SK-N-SH (cell line): Measurements from ENCODE around the gene TNFRSF12A. TPM values are rescaled to one million over a fixed set of nuclear protein-coding genes. Genes with fewer than 3 reads are reported as not detected.

ENCODE experiments used
- CTCF ChIA-PET: fragments of 300-600, 350-600 bp; formaldehyde crosslinking; extraction: SDS; loops from one replicate; lab custom pipeline; 2021; lab: Yijun Ruan, JAX
- POLR2A ChIA-PET: fragments of 350-600 bp; sonication (Branson Sonifier 250); formaldehyde crosslinking; extraction: SDS; loops from one replicate; lab custom pipeline; 2020; ENCODE audit warnings: antibody characterized with exemption, inconsistent platforms; lab: Yijun Ruan, JAX
- DNase-seq: peaks from one replicate; pipeline ENCODE4 v3.0.0; 2012
- H2AFZ ChIP-seq: fragments of 200-600 bp; sonication (generic); 2 replicates; pipeline ENCODE4 v1.8.1; 2016; ENCODE audit warnings: antibody characterized with exemption, mild to moderate bottlenecking, low read depth
- H3F3A ChIP-seq: fragments of 200-600 bp; sonication (generic); replicated peaks from 2 replicates; pipeline ENCODE3; 2016; ENCODE audit warnings: antibody characterized with exemption, mild to moderate bottlenecking; ENCODE audit not compliant: insufficient read depth
- H3K27ac ChIP-seq, 2 experiments: fragments of 200-500 bp in 1 of 2; fragments of 200-600 bp in 1 of 2; sonication (Bioruptor generic) in 1 of 2; sonication (generic), shearing (Covaris generic) in 1 of 2; 2 replicates each; pipeline versions ENCODE4 v1.5.1 to v1.6.1; 2014 to 2016; ENCODE audit warnings: low read depth in 2 of 2, inconsistent platforms in 1 of 2, low read length in 1 of 2, mild to moderate bottlenecking in 1 of 2, mixed read lengths in 1 of 2
- H3K27me3 ChIP-seq: fragments of 200-600 bp; sonication (generic), shearing (Covaris generic); 2 replicates; pipeline ENCODE4 v1.6.1; 2016; ENCODE audit warnings: mixed run types; ENCODE audit not compliant: insufficient read depth
- H3K36me3 ChIP-seq, 2 experiments: fragments of 200-500 bp in 1 of 2; fragments of 200-600 bp in 1 of 2; sonication (Bioruptor generic) in 1 of 2; sonication (generic) in 1 of 2; replicated peaks in 1 of 2; 2 replicates each; pipeline versions ENCODE3 to v1.5.1; 2014 to 2016; ENCODE audit warnings: low read length in 1 of 2, mild to moderate bottlenecking in 1 of 2; ENCODE audit not compliant: insufficient read depth in 2 of 2, control insufficient read depth in 1 of 2
- H3K4me1 ChIP-seq, 2 experiments: fragments of 200-500 bp in 1 of 2; fragments of 200-600 bp in 1 of 2; sonication (Bioruptor generic) in 1 of 2; sonication (generic), shearing (Covaris generic) in 1 of 2; 2 replicates each; pipeline versions ENCODE4 v1.5.1 to v1.6.1; 2014 to 2016; ENCODE audit warnings: low read depth in 1 of 2, low read length in 1 of 2, mixed run types in 1 of 2; ENCODE audit not compliant: insufficient read depth in 2 of 2, control insufficient read depth in 1 of 2
- H3K4me2 ChIP-seq: fragments of 200-600 bp; sonication (generic), shearing (Covaris generic); 2 replicates; pipeline ENCODE4 v1.6.1; 2017; ENCODE audit warnings: mixed run types
- H3K4me3 ChIP-seq, 2 experiments: fragments of 200-500 bp in 1 of 2; fragments of 200-600 bp in 1 of 2; sonication (Bioruptor generic) in 1 of 2; sonication (generic), shearing (Covaris generic) in 1 of 2; 2 replicates each; pipeline versions ENCODE4 v1.5.1 to v1.8.1; 2014 to 2016; ENCODE audit warnings: low read depth in 2 of 2, inconsistent platforms in 1 of 2, low read length in 1 of 2, mild to moderate bottlenecking in 1 of 2, mixed read lengths in 1 of 2, moderate library complexity in 1 of 2
- H3K79me2 ChIP-seq: fragments of 200-600 bp; sonication (generic); 2 replicates; pipeline ENCODE4 v1.8.1; 2017; ENCODE audit warnings: mild to moderate bottlenecking; ENCODE audit not compliant: insufficient read depth
- H3K9ac ChIP-seq: fragments of 200-600 bp; sonication (generic); 2 replicates; pipeline ENCODE4 v1.6.1; 2017; ENCODE audit warnings: mixed run types
- H3K9me2 ChIP-seq: fragments of 200-600 bp; sonication (generic); 2 replicates; pipeline ENCODE4 v1.6.1; 2017; ENCODE audit warnings: mixed run types
- H3K9me3 ChIP-seq: fragments of 200-600 bp; sonication (generic); 2 replicates; pipeline ENCODE4 v1.6.1; 2017; ENCODE audit warnings: mixed run types, mild to moderate bottlenecking, moderate library complexity
- H4K20me1 ChIP-seq: fragments of 200-600 bp; sonication (generic); 2 replicates; pipeline ENCODE4 v1.6.1; 2017; ENCODE audit warnings: mild to moderate bottlenecking, mixed run types; ENCODE audit not compliant: insufficient read depth
- CHD2 ChIP-seq: fragments of 150-350 bp; IDR thresholded peaks from 2 replicates; pipeline ENCODE4 v1.6.1; 2018; ENCODE audit warnings: low read length; ENCODE audit not compliant: partially characterized antibody
- ELF1 ChIP-seq: IDR thresholded peaks from 2 replicates; pipeline ENCODE4 v1.4.0; 2012
- EP300 ChIP-seq, 2 experiments: IDR thresholded peaks; 2 replicates each; pipeline versions ENCODE4 v1.4.0 to v1.6.1; 2012; ENCODE audit warnings: borderline replicate concordance in 1 of 2, low read depth in 1 of 2, low read length in 1 of 2
- EZH2phosphoT487 ChIP-seq: fragments of 200-600 bp; sonication (generic); IDR thresholded peaks from 2 replicates; pipeline ENCODE4 v1.6.1; 2017; ENCODE audit warnings: low read depth, mixed run types, mild to moderate bottlenecking, antibody characterized with exemption, moderate library complexity, borderline replicate concordance
- GABPA ChIP-seq: IDR thresholded peaks from 2 replicates; pipeline ENCODE4 v1.4.0; 2012; ENCODE audit warnings: low read depth, mild to moderate bottlenecking
- GATA2 ChIP-seq: sonication (generic); formaldehyde crosslinking; IDR thresholded peaks from 2 replicates; pipeline ENCODE4 v1.5.0; 2020; ENCODE audit warnings: mild to moderate bottlenecking, missing genetic modification reagents
- JUND ChIP-seq: IDR thresholded peaks from 2 replicates; pipeline ENCODE4 v1.4.0; 2012
- MEF2A ChIP-seq: IDR thresholded peaks from 2 replicates; pipeline ENCODE4 v1.4.0; 2012; ENCODE audit warnings: low read depth, borderline replicate concordance
- NFIC ChIP-seq: IDR thresholded peaks from 2 replicates; pipeline ENCODE4 v1.4.0; 2012; ENCODE audit warnings: borderline replicate concordance
- NRF1 ChIP-seq: IDR thresholded peaks from 2 replicates; pipeline ENCODE4 v1.6.1; 2012; ENCODE audit warnings: low read depth, mild to moderate bottlenecking, low read length
- POLR2AphosphoS5 ChIP-seq: IDR thresholded peaks from 2 replicates; pipeline ENCODE4 v1.6.1; 2012; ENCODE audit warnings: low read depth, low read length
- RFX5 ChIP-seq: IDR thresholded peaks from 2 replicates; pipeline ENCODE4 v1.6.1; 2012; ENCODE audit warnings: mild to moderate bottlenecking, improper control_type of control experiment, low read length
- RXRA ChIP-seq: IDR thresholded peaks from 2 replicates; pipeline ENCODE4 v1.4.0; 2012; ENCODE audit warnings: low read depth, mild to moderate bottlenecking, borderline replicate concordance
- SIN3A ChIP-seq: IDR thresholded peaks from 2 replicates; pipeline ENCODE4 v1.6.1; 2012; ENCODE audit warnings: low read depth, mild to moderate bottlenecking, low read length, moderate library complexity, borderline replicate concordance
- SMC3 ChIP-seq: IDR thresholded peaks from 2 replicates; pipeline ENCODE4 v1.6.1; 2012; ENCODE audit warnings: low read depth, low read length, improper control_type of control experiment
- TAF1 ChIP-seq: IDR thresholded peaks from 2 replicates; pipeline ENCODE4 v1.6.1; 2012; ENCODE audit warnings: low read depth, mild to moderate bottlenecking, low read length, moderate library complexity, borderline replicate concordance
- TEAD4 ChIP-seq: IDR thresholded peaks from 2 replicates; pipeline ENCODE4 v1.4.0; 2012; ENCODE audit warnings: mild to moderate bottlenecking, borderline replicate concordance; ENCODE audit not compliant: insufficient read depth
- YY1 ChIP-seq: IDR thresholded peaks from 2 replicates; pipeline ENCODE4 v1.4.0; 2012; ENCODE audit warnings: low read depth, mild to moderate bottlenecking
- WGBS: methylation state at CpG from one replicate; pipeline ENCODE4 v1.1.6; 2017; ENCODE audit warnings: low lambda C conversion rate; 5-methylcytosine and 5-hydroxymethylcytosine counted together
- polyA plus RNA-seq, 3 experiments: library from polyadenylated mRNA; depleted of rRNA; stranded (reverse); fragments of >200 nt; gene quantifications; 2 replicates each; pipeline ENCODE4 v1.2.3, GENCODE V29; 2012
- TF ChIP-seq, protein P1 (sequence below): fragments of 200-600 bp; sonication (generic); IDR thresholded peaks from 2 replicates; pipeline ENCODE4 v1.6.1; 2017; ENCODE audit warnings: antibody characterized with exemption, mild to moderate bottlenecking, moderate library complexity
- TF ChIP-seq, protein P2 (sequence below): IDR thresholded peaks from 2 replicates; pipeline ENCODE4 v1.4.0; 2012; ENCODE audit warnings: low read depth, borderline replicate concordance
- TF ChIP-seq, protein P3 (sequence below): IDR thresholded peaks from 2 replicates; pipeline ENCODE4 v1.4.0; 2012; ENCODE audit warnings: low read depth
- TF ChIP-seq, protein P4 (sequence below): fragments of 150-350 bp; IDR thresholded peaks from 2 replicates; pipeline ENCODE4 v1.6.1; 2016; ENCODE audit warnings: mild to moderate bottlenecking, low read depth, low read length
- TF ChIP-seq, protein P5 (sequence below): IDR thresholded peaks from 2 replicates; pipeline ENCODE4 v1.6.1; 2012; ENCODE audit warnings: mild to moderate bottlenecking, low read depth, low read length, moderate library complexity

TNFRSF12A gene
- polyA plus RNA-seq, 1 of the 3 experiments (the other 2 are of a cell fraction), result 374 TPM

DNA sequence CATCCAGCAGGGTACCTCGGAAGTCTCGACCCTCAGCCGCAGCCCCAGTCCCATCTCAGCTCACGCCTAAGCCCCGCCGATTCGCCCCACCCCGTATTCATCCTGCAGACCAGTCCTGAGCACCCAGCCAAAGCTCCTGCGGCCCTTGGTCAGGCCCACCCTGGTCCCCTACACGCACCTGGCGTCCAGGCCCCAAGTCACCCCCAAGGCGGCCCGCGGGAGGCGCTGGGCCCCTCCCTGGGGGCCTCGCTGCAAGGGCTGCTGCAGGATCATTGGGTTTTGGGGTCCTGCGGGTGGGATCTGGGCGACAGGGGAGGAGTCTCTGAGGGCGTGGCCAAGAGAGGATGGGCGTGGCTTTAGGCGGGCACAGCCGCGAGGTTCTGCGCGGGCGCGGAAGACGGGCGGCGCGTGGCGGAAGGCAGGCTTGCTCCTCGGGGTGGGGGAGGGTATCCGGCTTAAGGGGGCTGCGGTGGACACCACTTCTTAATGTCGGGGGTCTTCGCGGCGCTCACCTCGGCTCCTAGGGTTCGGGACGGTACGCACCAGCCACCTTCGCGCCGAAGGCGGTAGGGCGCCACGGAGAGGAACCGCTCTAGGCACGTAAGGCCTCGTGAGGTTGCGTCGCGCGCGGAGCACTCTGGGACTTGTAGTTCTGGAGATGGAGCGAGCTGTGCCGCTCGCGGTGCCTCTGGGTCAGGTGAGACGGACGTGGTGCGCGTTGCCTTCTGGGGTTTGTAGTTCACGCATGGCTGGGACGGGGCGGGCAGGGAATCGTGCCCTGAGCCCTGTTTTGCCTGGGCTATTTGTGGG, 3.7 kb downstream of the TNFRSF12A start, which contains the start of the genes HCFC1R1 and THOC6:
Gene HCFC1R1, minus strand, starts transcription at position 274 of the 810 bp plus-strand sequence. Its CDS starts 1 bp downstream, at position 273.
Gene THOC6, plus strand, starts transcription at position 367 of the 810 bp plus-strand sequence. Its CDS starts 292 bp downstream, at position 659.
- Histone ChIP-seq H4K20me1 (peaks cover 17% of the 10 kb centered on the region), H2AFZ (no peak within 1 kb of the TSS), H3K4me3 (peak within 1 kb of the TSS; percentile 80 to 88), H3F3A (peaks cover 53% of the 10 kb centered on the region), H3K4me1 (peaks cover 8 to 30% of the 10 kb centered on the region in 2 experiments; a peak in 3 of 4 replicates), H3K36me3 (peaks cover 21 to 26% of the 10 kb centered on the region in 2 experiments), H3K9ac (peak within 1 kb of the TSS; percentile 100), H3K79me2 (peaks cover 11% of the 10 kb centered on the region; the same call in 1 of the 2 replicates), H3K9me3 (no peaks in the 10 kb centered on the region), H3K4me2 (peak within 1 kb of the TSS; percentile 99), H3K27ac (peak within 1 kb of the TSS; percentile 94 to 99), H3K9me2 (no peaks in the 10 kb centered on the region), H3K27me3 (no peaks in the 10 kb centered on the region)
- under 1% methylated on average over 48 of the region's 69 CpGs for WGBS
- POLR2A ChIA-PET, result interaction anchor here (0.6 kb wide), 1 partner anchor 28 kb away, joined by 3 read pairs; no protein-coding TSS in a partner anchor
- CTCF ChIA-PET, result interaction anchor here (0.7 to 8.5 kb wide), 5 partner anchors 7 to 67 kb away, joined by 3 to 111 read pairs (median 4); no protein-coding TSS in a partner anchor
- DNase-seq, result peak; percentile 92
- no peak for TF ChIP-seq EZH2phosphoT487
- TF ChIP-seq, protein P1, sequence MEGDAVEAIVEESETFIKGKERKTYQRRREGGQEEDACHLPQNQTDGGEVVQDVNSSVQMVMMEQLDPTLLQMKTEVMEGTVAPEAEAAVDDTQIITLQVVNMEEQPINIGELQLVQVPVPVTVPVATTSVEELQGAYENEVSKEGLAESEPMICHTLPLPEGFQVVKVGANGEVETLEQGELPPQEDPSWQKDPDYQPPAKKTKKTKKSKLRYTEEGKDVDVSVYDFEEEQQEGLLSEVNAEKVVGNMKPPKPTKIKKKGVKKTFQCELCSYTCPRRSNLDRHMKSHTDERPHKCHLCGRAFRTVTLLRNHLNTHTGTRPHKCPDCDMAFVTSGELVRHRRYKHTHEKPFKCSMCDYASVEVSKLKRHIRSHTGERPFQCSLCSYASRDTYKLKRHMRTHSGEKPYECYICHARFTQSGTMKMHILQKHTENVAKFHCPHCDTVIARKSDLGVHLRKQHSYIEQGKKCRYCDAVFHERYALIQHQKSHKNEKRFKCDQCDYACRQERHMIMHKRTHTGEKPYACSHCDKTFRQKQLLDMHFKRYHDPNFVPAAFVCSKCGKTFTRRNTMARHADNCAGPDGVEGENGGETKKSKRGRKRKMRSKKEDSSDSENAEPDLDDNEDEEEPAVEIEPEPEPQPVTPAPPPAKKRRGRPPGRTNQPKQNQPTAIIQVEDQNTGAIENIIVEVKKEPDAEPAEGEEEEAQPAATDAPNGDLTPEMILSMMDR, result no peak
- TF ChIP-seq POLR2AphosphoS5, result peak; percentile 91
- peak; percentile 98 for TF ChIP-seq CHD2
- no peak for TF ChIP-seq SMC3
- TF ChIP-seq RXRA, result no peak
- peak; percentile 58; the same call in 1 of the 2 replicates for TF ChIP-seq GABPA
- no peak for TF ChIP-seq GATA2 (CRISPR knock-in tag)
- TF ChIP-seq, protein P2, sequence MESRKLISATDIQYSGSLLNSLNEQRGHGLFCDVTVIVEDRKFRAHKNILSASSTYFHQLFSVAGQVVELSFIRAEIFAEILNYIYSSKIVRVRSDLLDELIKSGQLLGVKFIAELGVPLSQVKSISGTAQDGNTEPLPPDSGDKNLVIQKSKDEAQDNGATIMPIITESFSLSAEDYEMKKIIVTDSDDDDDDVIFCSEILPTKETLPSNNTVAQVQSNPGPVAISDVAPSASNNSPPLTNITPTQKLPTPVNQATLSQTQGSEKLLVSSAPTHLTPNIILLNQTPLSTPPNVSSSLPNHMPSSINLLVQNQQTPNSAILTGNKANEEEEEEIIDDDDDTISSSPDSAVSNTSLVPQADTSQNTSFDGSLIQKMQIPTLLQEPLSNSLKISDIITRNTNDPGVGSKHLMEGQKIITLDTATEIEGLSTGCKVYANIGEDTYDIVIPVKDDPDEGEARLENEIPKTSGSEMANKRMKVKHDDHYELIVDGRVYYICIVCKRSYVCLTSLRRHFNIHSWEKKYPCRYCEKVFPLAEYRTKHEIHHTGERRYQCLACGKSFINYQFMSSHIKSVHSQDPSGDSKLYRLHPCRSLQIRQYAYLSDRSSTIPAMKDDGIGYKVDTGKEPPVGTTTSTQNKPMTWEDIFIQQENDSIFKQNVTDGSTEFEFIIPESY, result peak; percentile 94
- TF ChIP-seq JUND, result peak; percentile 70; the same call in 1 of the 2 replicates
- peak; percentile 75; the same call in 1 of the 2 replicates for TF ChIP-seq SIN3A
- TF ChIP-seq, protein P3, sequence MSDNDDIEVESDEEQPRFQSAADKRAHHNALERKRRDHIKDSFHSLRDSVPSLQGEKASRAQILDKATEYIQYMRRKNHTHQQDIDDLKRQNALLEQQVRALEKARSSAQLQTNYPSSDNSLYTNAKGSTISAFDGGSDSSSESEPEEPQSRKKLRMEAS, result peak; percentile 82; the same call in 1 of the 2 replicates
- no peak; a peak in 1 of 4 replicates for TF ChIP-seq EP300 (IDR thresholded peaks at IDR 0.05; ENCODE audit: borderline replicate concordance in 1 of 2, low read depth in 1 of 2, low read length in 1 of 2)
- TF ChIP-seq, protein P4, sequence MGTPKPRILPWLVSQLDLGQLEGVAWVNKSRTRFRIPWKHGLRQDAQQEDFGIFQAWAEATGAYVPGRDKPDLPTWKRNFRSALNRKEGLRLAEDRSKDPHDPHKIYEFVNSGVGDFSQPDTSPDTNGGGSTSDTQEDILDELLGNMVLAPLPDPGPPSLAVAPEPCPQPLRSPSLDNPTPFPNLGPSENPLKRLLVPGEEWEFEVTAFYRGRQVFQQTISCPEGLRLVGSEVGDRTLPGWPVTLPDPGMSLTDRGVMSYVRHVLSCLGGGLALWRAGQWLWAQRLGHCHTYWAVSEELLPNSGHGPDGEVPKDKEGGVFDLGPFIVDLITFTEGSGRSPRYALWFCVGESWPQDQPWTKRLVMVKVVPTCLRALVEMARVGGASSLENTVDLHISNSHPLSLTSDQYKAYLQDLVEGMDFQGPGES, result no peak
- no peak for TF ChIP-seq MEF2A
- peak; percentile 71 for TF ChIP-seq ELF1
- TF ChIP-seq NFIC, result no peak; the same call in 1 of the 2 replicates
- TF ChIP-seq TEAD4, result peak; percentile 74
- TF ChIP-seq RFX5, result no peak
- peak; percentile 63 for TF ChIP-seq NRF1
- no peak; the same call in 1 of the 2 replicates for TF ChIP-seq YY1
- TF ChIP-seq TAF1, result peak; percentile 13; the same call in 1 of the 2 replicates
- TF ChIP-seq, protein P5, sequence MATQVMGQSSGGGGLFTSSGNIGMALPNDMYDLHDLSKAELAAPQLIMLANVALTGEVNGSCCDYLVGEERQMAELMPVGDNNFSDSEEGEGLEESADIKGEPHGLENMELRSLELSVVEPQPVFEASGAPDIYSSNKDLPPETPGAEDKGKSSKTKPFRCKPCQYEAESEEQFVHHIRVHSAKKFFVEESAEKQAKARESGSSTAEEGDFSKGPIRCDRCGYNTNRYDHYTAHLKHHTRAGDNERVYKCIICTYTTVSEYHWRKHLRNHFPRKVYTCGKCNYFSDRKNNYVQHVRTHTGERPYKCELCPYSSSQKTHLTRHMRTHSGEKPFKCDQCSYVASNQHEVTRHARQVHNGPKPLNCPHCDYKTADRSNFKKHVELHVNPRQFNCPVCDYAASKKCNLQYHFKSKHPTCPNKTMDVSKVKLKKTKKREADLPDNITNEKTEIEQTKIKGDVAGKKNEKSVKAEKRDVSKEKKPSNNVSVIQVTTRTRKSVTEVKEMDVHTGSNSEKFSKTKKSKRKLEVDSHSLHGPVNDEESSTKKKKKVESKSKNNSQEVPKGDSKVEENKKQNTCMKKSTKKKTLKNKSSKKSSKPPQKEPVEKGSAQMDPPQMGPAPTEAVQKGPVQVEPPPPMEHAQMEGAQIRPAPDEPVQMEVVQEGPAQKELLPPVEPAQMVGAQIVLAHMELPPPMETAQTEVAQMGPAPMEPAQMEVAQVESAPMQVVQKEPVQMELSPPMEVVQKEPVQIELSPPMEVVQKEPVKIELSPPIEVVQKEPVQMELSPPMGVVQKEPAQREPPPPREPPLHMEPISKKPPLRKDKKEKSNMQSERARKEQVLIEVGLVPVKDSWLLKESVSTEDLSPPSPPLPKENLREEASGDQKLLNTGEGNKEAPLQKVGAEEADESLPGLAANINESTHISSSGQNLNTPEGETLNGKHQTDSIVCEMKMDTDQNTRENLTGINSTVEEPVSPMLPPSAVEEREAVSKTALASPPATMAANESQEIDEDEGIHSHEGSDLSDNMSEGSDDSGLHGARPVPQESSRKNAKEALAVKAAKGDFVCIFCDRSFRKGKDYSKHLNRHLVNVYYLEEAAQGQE, result peak; percentile 38; the same call in 1 of the 2 replicates
